A549 (cell line): ENCODE measurements around the gene CDH2. TPM values are rescaled to one million over a fixed set of nuclear protein-coding genes. Genes with fewer than 3 reads are reported as not detected.

Source experiments
- ATAC-seq, 2 experiments: fragments of 200-7000 bp in 1 of 2; fragments of >200 bp in 1 of 2; cut with Nextera tagmentation in 1 of 2; cut with Tn5 transposase in 1 of 2; 3 replicates each; pipeline versions ENCODE4 v1.8.0 to v1.9.1; 2018 to 2020; ENCODE audit warnings: mild to moderate bottlenecking in 1 of 2, moderate library complexity in 1 of 2
- CTCF ChIA-PET: fragments of 300-600 bp; sonication (Branson Sonifier 250); formaldehyde crosslinking; extraction: SDS; loops from one replicate; lab custom pipeline; 2021; ENCODE audit warnings: antibody characterized with exemption, inconsistent platforms; lab: Yijun Ruan, JAX
- POLR2A ChIA-PET: fragments of 350-600 bp; formaldehyde crosslinking; extraction: SDS; loops from one replicate; lab custom pipeline; 2021; ENCODE audit warnings: antibody characterized with exemption, inconsistent platforms; lab: Yijun Ruan, JAX
- DNase-seq, 2 experiments: peaks; one replicate each; pipeline versions ENCODE4 v3.0.0 to v3.0.0-alpha.2; 2011 to 2016; ENCODE audit warnings: low read depth in 1 of 2, low spot score in 1 of 2
- FAIRE-seq: peaks from 2 replicates; lab custom pipeline; 2011; peaks lifted over from hg19 to GRCh38; lab: Jason Lieb, UNC
- H3K27ac ChIP-seq, 2 experiments: fragments of >200 bp; sonication (Bioruptor Twin); formaldehyde crosslinking; 3 replicates each; pipeline ENCODE4 v1.5.1; 2016 to 2017
- H3K4me1 ChIP-seq: fragments of >200 bp; sonication (Bioruptor Twin); formaldehyde crosslinking; 3 replicates; pipeline ENCODE4 v1.6.1; 2016
- H3K4me2 ChIP-seq: fragments of >200 bp; sonication (Bioruptor Twin); formaldehyde crosslinking; 3 replicates; pipeline ENCODE4 v1.6.1; 2016
- H3K4me3 ChIP-seq: fragments of >200 bp; sonication (Bioruptor Twin); formaldehyde crosslinking; 3 replicates; pipeline ENCODE4 v1.5.1; 2016
- H3K9me3 ChIP-seq: fragments of >200 bp; sonication (Bioruptor Twin); formaldehyde crosslinking; 3 replicates; pipeline ENCODE4 v1.6.1; 2016
- CBX8 ChIP-seq: fragments of 200-600 bp; sonication (generic); IDR thresholded peaks from 2 replicates; pipeline ENCODE4 v1.6.1; 2016
- CEBPB ChIP-seq, 2 experiments: fragments of >200 bp in 1 of 2; sonication (Bioruptor Twin) in 1 of 2; formaldehyde crosslinking in 1 of 2; IDR thresholded peaks; 2 replicates each; pipeline ENCODE4 v1.6.1; 2012 to 2016
- EHF ChIP-seq: fragments of 250-450 bp; sonication (Bioruptor Pico); IDR thresholded peaks from 2 replicates; pipeline ENCODE4 v1.5.0; 2020; ENCODE audit warnings: mild to moderate bottlenecking
- EHMT2 ChIP-seq: fragments of 200-600 bp; sonication (generic); IDR thresholded peaks from 2 replicates; pipeline ENCODE4 v1.6.1; 2016; ENCODE audit warnings: antibody characterized with exemption, low read depth, mild to moderate bottlenecking, moderate library complexity
- FOSB ChIP-seq: fragments of 250-450 bp; sonication (Bioruptor Pico); IDR thresholded peaks from 2 replicates; pipeline ENCODE4 v1.5.0; 2020; ENCODE audit warnings: mild to moderate bottlenecking, moderate library complexity
- FOSL2 ChIP-seq, 2 experiments: fragments of 450-650 bp in 1 of 2; fragments of >200 bp in 1 of 2; sonication (Bioruptor Twin) in 1 of 2; formaldehyde crosslinking; IDR thresholded peaks; 2 replicates each; pipeline versions ENCODE4 v1.5.0 to v1.6.1; 2016 to 2020; ENCODE audit warnings: mild to moderate bottlenecking in 1 of 2, moderate library complexity in 1 of 2
- GATA3 ChIP-seq: IDR thresholded peaks from 2 replicates; pipeline ENCODE4 v1.6.1; 2012; ENCODE audit warnings: borderline replicate concordance
- HEYL ChIP-seq: fragments of 250-450 bp; sonication (Bioruptor Pico); IDR thresholded peaks from 2 replicates; pipeline ENCODE4 v1.8.0; 2021; ENCODE audit warnings: mild to moderate bottlenecking, moderate library complexity
- HOXA7 ChIP-seq: fragments of 250-450 bp; sonication (Bioruptor Pico); IDR thresholded peaks from 2 replicates; pipeline ENCODE4 v1.5.0; 2020; ENCODE audit warnings: mild to moderate bottlenecking, moderate library complexity
- HOXB5 ChIP-seq: fragments of 250-450 bp; sonication (Bioruptor Pico); IDR thresholded peaks from 2 replicates; pipeline ENCODE4 v1.5.0; 2020; ENCODE audit warnings: mild to moderate bottlenecking, moderate library complexity
- MAFK ChIP-seq: fragments of 450-650 bp; IDR thresholded peaks from 2 replicates; pipeline ENCODE4 v1.6.1; 2014; ENCODE audit not compliant: partially characterized antibody
- MYC ChIP-seq: IDR thresholded peaks from 2 replicates; pipeline ENCODE4 v1.6.1; 2012; ENCODE audit warnings: mild to moderate bottlenecking, inconsistent platforms, low read length, improper control_type of control experiment, borderline replicate concordance
- NFE2L2 ChIP-seq: fragments of 150-350 bp; conservative IDR thresholded peaks from 2 replicates; pipeline ENCODE4 v1.6.1; 2014; ENCODE audit warnings: low read length
- POLR2AphosphoS2 ChIP-seq: conservative IDR thresholded peaks from 2 replicates; pipeline ENCODE4 v1.6.1; 2012; ENCODE audit warnings: low read length, improper control_type of control experiment, inconsistent platforms
- RARB ChIP-seq: fragments of 250-450 bp; sonication (Bioruptor Pico); IDR thresholded peaks from 2 replicates; pipeline ENCODE4 v1.8.0; 2021; ENCODE audit warnings: mild to moderate bottlenecking, moderate library complexity
- SMC3 ChIP-seq: fragments of >200 bp; sonication (Bioruptor Twin); formaldehyde crosslinking; IDR thresholded peaks from 3 replicates; pipeline ENCODE4 v1.6.1; 2018; ENCODE audit warnings: inconsistent platforms
- SREBF2 ChIP-seq: fragments of 450-650 bp; IDR thresholded peaks from 2 replicates; pipeline ENCODE4 v1.6.1; 2014; ENCODE audit warnings: mild to moderate bottlenecking, moderate library complexity
- ZC3H11A ChIP-seq: fragments of 450-650 bp; IDR thresholded peaks from 2 replicates; pipeline ENCODE4 v1.6.1; 2014; ENCODE audit warnings: antibody characterized with exemption, mild to moderate bottlenecking
- WGBS: methylation state at CpG from one replicate; pipeline ENCODE4 v1.1.6; 2017; ENCODE audit errors: missing lambda C conversion rate; 5-methylcytosine and 5-hydroxymethylcytosine counted together
- polyA plus RNA-seq, 4 experiments: library from polyadenylated mRNA; depleted of rRNA in 3 of 4; stranded (reverse); fragments of >200 nt; fragmentation: RNase III in 1 of 4; extraction: RNeasy Plus Mini Kit Qiagen cat#74134 plus additional on column Dnase treatment in 1 of 4; gene quantifications; 2 replicates in 3 of 4; 3 replicates in 1 of 4; pipeline ENCODE4 v1.2.3, GENCODE V29; 2011 to 2017
- TF ChIP-seq, protein P1 (sequence below): fragments of 250-450 bp; sonication (Bioruptor Pico); IDR thresholded peaks from 2 replicates; pipeline ENCODE4 v1.5.0; 2020; ENCODE audit warnings: low read depth, mild to moderate bottlenecking, moderate library complexity
- TF ChIP-seq, protein P2 (sequence below): IDR thresholded peaks from 2 replicates; pipeline ENCODE4 v1.6.1; 2012
- TF ChIP-seq, protein P3 (sequence below): fragments of 200-600 bp; sonication (generic); IDR thresholded peaks from 2 replicates; pipeline ENCODE4 v1.6.1; 2016; ENCODE audit warnings: antibody characterized with exemption, mild to moderate bottlenecking, moderate library complexity
- TF ChIP-seq, protein P4 (sequence below): fragments of >200 bp; sonication (Bioruptor Twin); formaldehyde crosslinking; IDR thresholded peaks from 2 replicates; pipeline ENCODE4 v1.6.1; 2016

The CDH2 gene
- polyA plus RNA-seq, 2 of the 4 experiments (the other 2 are of a cell fraction): 54.0 to 71.9 TPM

DNA sequence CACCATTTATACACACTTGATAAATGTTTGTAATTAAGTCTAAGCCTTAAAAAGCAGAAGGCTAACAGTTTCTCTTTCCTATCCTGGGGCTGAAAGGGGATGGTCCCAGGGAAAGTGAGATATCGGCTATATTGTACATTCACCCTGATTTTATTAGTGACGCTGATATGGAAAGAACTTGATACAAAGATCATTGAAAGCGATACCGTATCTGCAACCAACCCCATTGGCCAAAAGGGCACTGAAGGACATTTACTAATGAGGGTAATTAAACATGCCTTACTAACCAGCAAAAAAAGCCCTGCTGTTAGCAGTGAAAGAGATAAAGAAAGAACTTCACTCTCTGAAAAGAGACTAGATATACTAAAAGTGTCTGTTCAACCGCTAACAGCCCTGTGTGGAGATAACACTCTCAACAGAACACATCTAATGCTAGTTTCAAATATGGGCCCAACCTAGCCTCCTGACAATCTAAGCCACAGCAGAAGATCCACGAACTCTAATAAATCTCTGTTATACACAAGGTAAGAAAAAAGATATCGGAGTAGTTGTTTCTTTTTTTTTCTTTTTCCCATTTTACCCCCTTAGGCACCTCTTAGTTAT, 200.0 kb downstream of the CDH2 start:
- POLR2A ChIA-PET: no interaction called here

DNA sequence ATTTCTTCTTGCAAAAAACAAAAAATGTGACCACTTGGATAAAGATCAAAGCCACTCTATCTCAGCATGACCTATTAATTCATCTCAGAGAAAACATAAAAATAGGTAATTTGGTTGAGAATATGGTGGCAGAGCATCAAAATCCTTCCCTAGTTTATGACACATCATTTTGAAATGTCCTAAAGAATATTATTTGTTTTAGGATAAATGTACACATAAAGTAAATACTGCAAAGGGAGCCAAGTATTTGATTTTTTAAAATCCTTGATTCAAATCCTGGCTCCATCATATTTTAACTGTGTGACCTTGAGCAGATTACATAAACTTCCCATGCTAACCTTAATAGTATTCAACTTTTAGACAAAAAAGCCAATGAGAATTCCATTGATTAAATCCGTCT, 206.6 kb downstream of the CDH2 start:
- Histone ChIP-seq H3K27ac (0 out of 6 replicates have a peak overlapping the region, but pooled peaks of 1 of the 2 experiments have one; percentile 7), H3K4me1 (peaks cover 23% of the 10 kb centered on the region), H3K4me2 (peak overlapping the region; percentile 18; the same call in 1 of the 3 replicates), H3K9me3 (no peaks in the 10 kb centered on the region), H3K4me3 (no peak overlapping the region)
- DNase-seq (no peak), ATAC-seq (no peak), FAIRE-seq (no peak)
- 56% methylated on average over 1 of the region's 1 CpG for WGBS
- TF ChIP-seq HOXA7 (CRISPR knock-in tag) (no peak), SREBF2 (no peak)
- TF ChIP-seq, protein P1, sequence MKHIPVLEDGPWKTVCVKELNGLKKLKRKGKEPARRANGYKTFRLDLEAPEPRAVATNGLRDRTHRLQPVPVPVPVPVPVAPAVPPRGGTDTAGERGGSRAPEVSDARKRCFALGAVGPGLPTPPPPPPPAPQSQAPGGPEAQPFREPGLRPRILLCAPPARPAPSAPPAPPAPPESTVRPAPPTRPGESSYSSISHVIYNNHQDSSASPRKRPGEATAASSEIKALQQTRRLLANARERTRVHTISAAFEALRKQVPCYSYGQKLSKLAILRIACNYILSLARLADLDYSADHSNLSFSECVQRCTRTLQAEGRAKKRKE: no peak
- POLR2A ChIA-PET: no interaction called here
- CTCF ChIA-PET: no interaction called here

More for the DNA sequence above, 200.0 kb downstream of the CDH2 start:
- Histone ChIP-seq H3K9me3 (no peaks in the 10 kb centered on the region), H3K4me2 (no peak overlapping the region), H3K4me3 (no peak overlapping the region), H3K4me1 (no peaks in the 10 kb centered on the region), H3K27ac (no peak overlapping the region)
- CTCF ChIA-PET: no interaction called here
- WGBS: 95% methylated on average over 7 of the region's 7 CpGs
- TF ChIP-seq HEYL (no peak), ZC3H11A (no peak)
- TF ChIP-seq, protein P2, sequence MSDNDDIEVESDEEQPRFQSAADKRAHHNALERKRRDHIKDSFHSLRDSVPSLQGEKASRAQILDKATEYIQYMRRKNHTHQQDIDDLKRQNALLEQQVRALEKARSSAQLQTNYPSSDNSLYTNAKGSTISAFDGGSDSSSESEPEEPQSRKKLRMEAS: no peak
- no peak for FAIRE-seq
- no peak for ATAC-seq
- no peak for DNase-seq

DNA sequence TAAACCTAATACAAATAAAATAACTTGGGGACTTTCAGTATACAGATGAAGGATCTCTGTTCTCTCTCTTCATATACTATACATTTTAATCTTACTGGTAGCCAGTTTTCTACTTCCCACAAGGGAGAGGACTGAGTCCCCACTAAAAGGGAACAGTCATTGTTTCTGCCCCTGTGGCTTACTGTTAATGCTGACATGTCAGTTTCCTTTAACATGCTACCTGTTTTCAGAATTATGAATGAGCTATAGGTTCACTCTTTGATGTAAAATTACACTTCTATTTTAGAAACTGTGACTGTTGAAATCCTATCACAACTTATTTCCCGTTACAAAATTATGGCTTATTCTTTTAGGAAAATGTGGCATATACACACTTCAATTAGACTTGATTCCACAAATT, 207.7 kb downstream of the CDH2 start:
- FAIRE-seq: no peak
- peaks cover 32% of the 10 kb centered on the region for H3K4me1 ChIP-seq
- 96% methylated on average over 1 of the region's 1 CpG for WGBS
- POLR2A ChIA-PET: no interaction called here
- ATAC-seq: no peak
- H3K4me3 ChIP-seq: no peak overlapping the region
- TF ChIP-seq HEYL (no peak), MAFK (peak; percentile 42)
- H3K4me2 ChIP-seq: no peak overlapping the region
- peak overlapping the region in 1 of 2 experiments; percentile 29; a peak in 1 of 6 replicates for H3K27ac ChIP-seq
- no peak for DNase-seq
- CTCF ChIA-PET: interaction anchor here (0.6 kb wide), 1 partner anchor 205 kb away, joined by 3 read pairs; no protein-coding TSS in a partner anchor
- no peaks in the 10 kb centered on the region for H3K9me3 ChIP-seq

DNA sequence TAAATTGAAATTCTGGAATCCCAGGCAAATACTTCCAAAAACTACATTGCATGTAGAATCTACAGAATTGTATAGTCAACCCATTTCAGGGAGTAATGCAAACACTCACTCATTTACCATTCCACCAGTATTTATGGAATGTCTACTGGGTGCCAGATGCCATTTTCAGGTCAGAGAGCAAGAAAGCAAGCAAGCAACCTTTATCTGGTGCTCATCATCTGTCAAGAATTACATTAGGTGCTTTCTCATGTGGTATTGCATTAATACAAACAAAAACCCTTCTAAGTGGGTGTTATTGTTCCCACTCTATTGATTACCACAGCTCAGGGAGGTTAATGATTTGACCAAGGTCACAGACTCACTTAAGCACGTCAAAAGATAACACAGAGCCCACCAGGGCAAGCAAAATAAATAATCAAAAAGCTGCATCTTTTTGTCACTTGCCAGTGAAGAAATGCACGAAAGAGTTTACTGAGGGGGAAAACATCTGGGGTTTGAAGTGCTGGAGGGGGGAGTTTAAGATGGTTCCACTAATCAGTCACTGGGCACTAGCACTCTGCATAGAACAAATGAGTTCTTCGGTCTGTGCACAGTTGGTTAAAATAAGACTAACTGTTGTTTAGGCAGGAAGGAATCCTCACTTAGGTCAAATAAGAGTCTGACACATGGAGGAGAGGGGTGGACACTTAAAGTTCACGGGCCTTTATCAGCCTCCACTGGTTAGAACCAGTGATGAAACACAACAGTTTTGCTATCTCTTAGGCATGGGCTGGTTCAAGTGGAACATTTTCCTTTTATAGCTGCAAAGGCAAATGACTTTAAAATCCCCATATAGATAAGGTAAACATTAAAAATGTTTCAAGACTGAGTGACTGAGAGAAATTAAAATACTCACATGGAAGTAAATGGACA, 208.8 kb downstream of the CDH2 start:
- no peak overlapping the region for H3K4me3 ChIP-seq
- TF ChIP-seq RARB (CRISPR knock-in tag) (no peak), NFE2L2 (no peak), POLR2AphosphoS2 (no peak), CEBPB (IDR thresholded peaks at IDR 0.05) (peak in 1 of 2 experiments; percentile 30; a peak in 1 of 4 replicates), FOSL2 (IDR thresholded peaks at IDR 0.05) (no peak), FOSL2 (CRISPR knock-in tag; IDR thresholded peaks at IDR 0.05) (no peak), SMC3 (no peak), FOSB (no peak), GATA3 (peak; percentile 45; the same call in 1 of the 2 replicates), CBX8 (no peak), EHMT2 (no peak), EHF (no peak), HOXB5 (CRISPR knock-in tag) (no peak), SREBF2 (no peak), MYC (no peak)
- TF ChIP-seq, protein P3, sequence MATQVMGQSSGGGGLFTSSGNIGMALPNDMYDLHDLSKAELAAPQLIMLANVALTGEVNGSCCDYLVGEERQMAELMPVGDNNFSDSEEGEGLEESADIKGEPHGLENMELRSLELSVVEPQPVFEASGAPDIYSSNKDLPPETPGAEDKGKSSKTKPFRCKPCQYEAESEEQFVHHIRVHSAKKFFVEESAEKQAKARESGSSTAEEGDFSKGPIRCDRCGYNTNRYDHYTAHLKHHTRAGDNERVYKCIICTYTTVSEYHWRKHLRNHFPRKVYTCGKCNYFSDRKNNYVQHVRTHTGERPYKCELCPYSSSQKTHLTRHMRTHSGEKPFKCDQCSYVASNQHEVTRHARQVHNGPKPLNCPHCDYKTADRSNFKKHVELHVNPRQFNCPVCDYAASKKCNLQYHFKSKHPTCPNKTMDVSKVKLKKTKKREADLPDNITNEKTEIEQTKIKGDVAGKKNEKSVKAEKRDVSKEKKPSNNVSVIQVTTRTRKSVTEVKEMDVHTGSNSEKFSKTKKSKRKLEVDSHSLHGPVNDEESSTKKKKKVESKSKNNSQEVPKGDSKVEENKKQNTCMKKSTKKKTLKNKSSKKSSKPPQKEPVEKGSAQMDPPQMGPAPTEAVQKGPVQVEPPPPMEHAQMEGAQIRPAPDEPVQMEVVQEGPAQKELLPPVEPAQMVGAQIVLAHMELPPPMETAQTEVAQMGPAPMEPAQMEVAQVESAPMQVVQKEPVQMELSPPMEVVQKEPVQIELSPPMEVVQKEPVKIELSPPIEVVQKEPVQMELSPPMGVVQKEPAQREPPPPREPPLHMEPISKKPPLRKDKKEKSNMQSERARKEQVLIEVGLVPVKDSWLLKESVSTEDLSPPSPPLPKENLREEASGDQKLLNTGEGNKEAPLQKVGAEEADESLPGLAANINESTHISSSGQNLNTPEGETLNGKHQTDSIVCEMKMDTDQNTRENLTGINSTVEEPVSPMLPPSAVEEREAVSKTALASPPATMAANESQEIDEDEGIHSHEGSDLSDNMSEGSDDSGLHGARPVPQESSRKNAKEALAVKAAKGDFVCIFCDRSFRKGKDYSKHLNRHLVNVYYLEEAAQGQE: no peak
- TF ChIP-seq, protein P4, sequence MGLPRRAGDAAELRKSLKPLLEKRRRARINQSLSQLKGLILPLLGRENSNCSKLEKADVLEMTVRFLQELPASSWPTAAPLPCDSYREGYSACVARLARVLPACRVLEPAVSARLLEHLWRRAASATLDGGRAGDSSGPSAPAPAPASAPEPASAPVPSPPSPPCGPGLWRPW: no peak
- ChIA-PET CTCF (no interaction called here), POLR2A (no interaction called here)
- no peaks in the 10 kb centered on the region for H3K9me3 ChIP-seq
- 21% methylated on average over 4 of the region's 4 CpGs for WGBS
- H3K4me1 ChIP-seq: peaks cover 34% of the 10 kb centered on the region
- DNase-seq: peak in 1 of 2 experiments; percentile 2
- ATAC-seq: peak in 1 of 2 experiments; percentile 38; a peak in 1 of 6 replicates
- peak overlapping the region in 1 of 2 experiments; percentile 70; a peak in 3 of 6 replicates for H3K27ac ChIP-seq
- FAIRE-seq: no peak
- H3K4me2 ChIP-seq: peak overlapping the region; percentile 54
